Measurements from ENCODE around the gene BARHL1. TPM values are rescaled to one million over a fixed set of nuclear protein-coding genes. Genes with fewer than 3 reads are reported as not detected.

BARHL1 gene
- total and polyA plus RNA-seq, 2 experiments from 2014 or later, result not detected

DNA sequence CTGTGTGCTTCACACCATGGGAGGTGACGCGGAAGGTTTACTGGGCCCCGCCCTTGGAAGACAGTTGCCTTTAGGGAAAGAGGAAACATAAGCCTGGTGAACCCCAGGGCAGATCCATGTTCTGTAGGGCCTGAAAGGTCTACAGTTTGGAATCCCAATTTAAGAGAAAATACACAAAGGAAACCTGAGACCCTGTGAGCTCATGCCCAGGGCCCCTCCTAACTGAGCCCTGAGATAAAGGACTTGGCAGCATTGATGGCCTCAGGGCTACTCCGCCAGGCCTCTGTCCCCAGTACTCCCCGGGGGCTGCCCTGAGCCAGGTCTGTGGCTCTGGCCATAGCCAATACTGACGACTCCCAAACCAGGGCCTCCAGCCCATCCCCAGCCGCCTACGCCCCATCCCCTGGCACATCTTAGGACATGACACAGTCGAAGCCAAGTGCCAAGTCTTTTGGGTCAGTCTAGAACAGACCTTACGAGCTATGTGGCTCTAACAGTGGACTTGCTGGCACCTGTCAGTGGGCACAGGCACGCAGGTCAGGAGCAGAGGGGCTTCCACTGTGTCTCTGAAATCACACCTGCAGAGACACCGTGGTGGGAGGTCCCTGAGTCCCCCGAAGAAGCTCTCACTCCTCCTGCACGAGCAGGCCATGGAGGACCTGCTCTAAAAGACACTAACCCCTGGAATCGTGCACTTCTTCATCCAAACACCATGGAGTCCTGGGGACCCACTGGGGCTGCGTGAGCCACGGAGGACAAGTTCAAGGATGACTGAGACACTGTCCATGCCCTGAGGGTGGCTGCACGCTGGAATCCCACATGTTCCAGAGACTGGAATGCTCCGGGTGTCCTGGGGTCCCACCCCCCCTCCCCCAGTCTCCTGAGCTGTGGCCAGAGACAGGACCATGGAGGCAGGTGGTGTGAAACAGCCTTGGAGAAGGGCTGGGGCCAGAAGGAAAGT lies 40.3 kb upstream of the BARHL1 start:
- H3K27me3 Mint-ChIP-seq (ENCODE audit: insufficient read depth, low read depth, poor library complexity), result peaks cover 18% of the 10 kb centered on the region
- ATAC-seq, result no peak
- H3K27me3 ChIP-seq (ENCODE audit: insufficient read depth), result no peaks in the 10 kb centered on the region

More for the DNA sequence above, 40.3 kb upstream of the BARHL1 start:
- Histone ChIP-seq H3K79me2 (replicated peaks; ENCODE audit: insufficient read depth) (no peaks in the 10 kb centered on the region), H3K4me3 (no peak overlapping the region), H3K36me3 (ENCODE audit: insufficient read depth) (no peaks in the 10 kb centered on the region), H3K4me2 (no peak overlapping the region), H3K9me2 (ENCODE audit: insufficient read depth) (no peaks in the 10 kb centered on the region), H4K20me1 (replicated peaks; ENCODE audit: insufficient read depth) (no peaks in the 10 kb centered on the region), H3F3A (replicated peaks; ENCODE audit: low read depth) (no peaks in the 10 kb centered on the region), H3K27ac (ENCODE audit: low read depth) (no peak overlapping the region), H2AFZ (no peak overlapping the region), H3K4me1 (ENCODE audit: insufficient read depth) (peaks cover 10% of the 10 kb centered on the region; the same call in 1 of the 2 replicates)
- Mint-ChIP-seq H3K4me1 (peaks cover 22% of the 10 kb centered on the region), H3K27ac (no peak overlapping the region), H3K4me3 (no peak overlapping the region), H3K9me3 (no peaks in the 10 kb centered on the region), H3K36me3 (ENCODE audit: low read depth) (no peaks in the 10 kb centered on the region; the same call in 2 of the 3 replicates)
- TF ChIP-seq, protein P1, sequence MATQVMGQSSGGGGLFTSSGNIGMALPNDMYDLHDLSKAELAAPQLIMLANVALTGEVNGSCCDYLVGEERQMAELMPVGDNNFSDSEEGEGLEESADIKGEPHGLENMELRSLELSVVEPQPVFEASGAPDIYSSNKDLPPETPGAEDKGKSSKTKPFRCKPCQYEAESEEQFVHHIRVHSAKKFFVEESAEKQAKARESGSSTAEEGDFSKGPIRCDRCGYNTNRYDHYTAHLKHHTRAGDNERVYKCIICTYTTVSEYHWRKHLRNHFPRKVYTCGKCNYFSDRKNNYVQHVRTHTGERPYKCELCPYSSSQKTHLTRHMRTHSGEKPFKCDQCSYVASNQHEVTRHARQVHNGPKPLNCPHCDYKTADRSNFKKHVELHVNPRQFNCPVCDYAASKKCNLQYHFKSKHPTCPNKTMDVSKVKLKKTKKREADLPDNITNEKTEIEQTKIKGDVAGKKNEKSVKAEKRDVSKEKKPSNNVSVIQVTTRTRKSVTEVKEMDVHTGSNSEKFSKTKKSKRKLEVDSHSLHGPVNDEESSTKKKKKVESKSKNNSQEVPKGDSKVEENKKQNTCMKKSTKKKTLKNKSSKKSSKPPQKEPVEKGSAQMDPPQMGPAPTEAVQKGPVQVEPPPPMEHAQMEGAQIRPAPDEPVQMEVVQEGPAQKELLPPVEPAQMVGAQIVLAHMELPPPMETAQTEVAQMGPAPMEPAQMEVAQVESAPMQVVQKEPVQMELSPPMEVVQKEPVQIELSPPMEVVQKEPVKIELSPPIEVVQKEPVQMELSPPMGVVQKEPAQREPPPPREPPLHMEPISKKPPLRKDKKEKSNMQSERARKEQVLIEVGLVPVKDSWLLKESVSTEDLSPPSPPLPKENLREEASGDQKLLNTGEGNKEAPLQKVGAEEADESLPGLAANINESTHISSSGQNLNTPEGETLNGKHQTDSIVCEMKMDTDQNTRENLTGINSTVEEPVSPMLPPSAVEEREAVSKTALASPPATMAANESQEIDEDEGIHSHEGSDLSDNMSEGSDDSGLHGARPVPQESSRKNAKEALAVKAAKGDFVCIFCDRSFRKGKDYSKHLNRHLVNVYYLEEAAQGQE (IDR thresholded peaks at IDR 0.05; ENCODE audit: unreplicated experiment), result no peak
- TF ChIP-seq POLR2AphosphoS5 (IDR thresholded peaks at IDR 0.05; ENCODE audit: low read depth) (no peak), ZNF331 (CRISPR knock-in tag; IDR thresholded peaks at IDR 0.05; ENCODE audit: low read depth) (no peak), STAT1 (IDR thresholded peaks at IDR 0.05; ENCODE audit: unreplicated experiment) (no peak), CREB1 (CRISPR knock-in tag; IDR thresholded peaks at IDR 0.05; ENCODE audit: low read depth) (no peak), NANOG (IDR thresholded peaks at IDR 0.05; ENCODE audit: borderline replicate concordance) (no peak), CTCF (conservative IDR thresholded peaks at IDR 0.05; ENCODE audit: low read depth in 2 of 2) (no peak), ZNF114 (CRISPR knock-in tag; IDR thresholded peaks at IDR 0.05) (no peak), EZH2phosphoT487 (IDR thresholded peaks at IDR 0.05; ENCODE audit: unreplicated experiment) (no peak), JUNB (IDR thresholded peaks at IDR 0.05; ENCODE audit: unreplicated experiment) (no peak), ETS1 (IDR thresholded peaks at IDR 0.05) (no peak), EZH2 (IDR thresholded peaks at IDR 0.05; ENCODE audit: low read depth, unreplicated experiment) (no peak)
- TF ChIP-seq, protein P2, sequence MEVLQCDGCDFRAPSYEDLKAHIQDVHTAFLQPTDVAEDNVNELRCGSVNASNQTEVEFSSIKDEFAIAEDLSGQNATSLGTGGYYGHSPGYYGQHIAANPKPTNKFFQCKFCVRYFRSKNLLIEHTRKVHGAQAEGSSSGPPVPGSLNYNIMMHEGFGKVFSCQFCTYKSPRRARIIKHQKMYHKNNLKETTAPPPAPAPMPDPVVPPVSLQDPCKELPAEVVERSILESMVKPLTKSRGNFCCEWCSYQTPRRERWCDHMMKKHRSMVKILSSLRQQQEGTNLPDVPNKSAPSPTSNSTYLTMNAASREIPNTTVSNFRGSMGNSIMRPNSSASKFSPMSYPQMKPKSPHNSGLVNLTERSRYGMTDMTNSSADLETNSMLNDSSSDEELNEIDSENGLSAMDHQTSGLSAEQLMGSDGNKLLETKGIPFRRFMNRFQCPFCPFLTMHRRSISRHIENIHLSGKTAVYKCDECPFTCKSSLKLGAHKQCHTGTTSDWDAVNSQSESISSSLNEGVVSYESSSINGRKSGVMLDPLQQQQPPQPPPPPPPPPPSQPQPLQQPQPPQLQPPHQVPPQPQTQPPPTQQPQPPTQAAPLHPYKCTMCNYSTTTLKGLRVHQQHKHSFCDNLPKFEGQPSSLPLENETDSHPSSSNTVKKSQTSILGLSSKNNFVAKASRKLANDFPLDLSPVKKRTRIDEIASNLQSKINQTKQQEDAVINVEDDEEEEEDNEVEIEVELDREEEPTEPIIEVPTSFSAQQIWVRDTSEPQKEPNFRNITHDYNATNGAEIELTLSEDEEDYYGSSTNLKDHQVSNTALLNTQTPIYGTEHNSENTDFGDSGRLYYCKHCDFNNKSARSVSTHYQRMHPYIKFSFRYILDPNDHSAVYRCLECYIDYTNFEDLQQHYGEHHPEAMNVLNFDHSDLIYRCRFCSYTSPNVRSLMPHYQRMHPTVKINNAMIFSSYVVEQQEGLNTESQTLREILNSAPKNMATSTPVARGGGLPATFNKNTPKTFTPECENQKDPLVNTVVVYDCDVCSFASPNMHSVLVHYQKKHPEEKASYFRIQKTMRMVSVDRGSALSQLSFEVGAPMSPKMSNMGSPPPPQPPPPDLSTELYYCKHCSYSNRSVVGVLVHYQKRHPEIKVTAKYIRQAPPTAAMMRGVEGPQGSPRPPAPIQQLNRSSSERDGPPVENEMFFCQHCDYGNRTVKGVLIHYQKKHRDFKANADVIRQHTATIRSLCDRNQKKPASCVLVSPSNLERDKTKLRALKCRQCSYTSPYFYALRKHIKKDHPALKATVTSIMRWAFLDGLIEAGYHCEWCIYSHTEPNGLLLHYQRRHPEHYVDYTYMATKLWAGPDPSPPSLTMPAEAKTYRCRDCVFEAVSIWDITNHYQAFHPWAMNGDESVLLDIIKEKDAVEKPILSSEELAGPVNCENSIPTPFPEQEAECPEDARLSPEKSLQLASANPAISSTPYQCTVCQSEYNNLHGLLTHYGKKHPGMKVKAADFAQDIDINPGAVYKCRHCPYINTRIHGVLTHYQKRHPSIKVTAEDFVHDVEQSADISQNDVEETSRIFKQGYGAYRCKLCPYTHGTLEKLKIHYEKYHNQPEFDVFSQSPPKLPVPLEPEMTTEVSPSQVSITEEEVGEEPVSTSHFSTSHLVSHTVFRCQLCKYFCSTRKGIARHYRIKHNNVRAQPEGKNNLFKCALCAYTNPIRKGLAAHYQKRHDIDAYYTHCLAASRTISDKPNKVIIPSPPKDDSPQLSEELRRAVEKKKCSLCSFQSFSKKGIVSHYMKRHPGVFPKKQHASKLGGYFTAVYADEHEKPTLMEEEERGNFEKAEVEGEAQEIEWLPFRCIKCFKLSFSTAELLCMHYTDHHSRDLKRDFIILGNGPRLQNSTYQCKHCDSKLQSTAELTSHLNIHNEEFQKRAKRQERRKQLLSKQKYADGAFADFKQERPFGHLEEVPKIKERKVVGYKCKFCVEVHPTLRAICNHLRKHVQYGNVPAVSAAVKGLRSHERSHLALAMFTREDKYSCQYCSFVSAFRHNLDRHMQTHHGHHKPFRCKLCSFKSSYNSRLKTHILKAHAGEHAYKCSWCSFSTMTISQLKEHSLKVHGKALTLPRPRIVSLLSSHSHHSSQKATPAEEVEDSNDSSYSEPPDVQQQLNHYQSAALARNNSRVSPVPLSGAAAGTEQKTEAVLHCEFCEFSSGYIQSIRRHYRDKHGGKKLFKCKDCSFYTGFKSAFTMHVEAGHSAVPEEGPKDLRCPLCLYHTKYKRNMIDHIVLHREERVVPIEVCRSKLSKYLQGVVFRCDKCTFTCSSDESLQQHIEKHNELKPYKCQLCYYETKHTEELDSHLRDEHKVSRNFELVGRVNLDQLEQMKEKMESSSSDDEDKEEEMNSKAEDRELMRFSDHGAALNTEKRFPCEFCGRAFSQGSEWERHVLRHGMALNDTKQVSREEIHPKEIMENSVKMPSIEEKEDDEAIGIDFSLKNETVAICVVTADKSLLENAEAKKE (CRISPR knock-in tag; IDR thresholded peaks at IDR 0.05), result no peak
- DNase-seq (ENCODE audit: low spot score), result no peak
